HG03439 (cell line): ENCODE measurements around the gene AMOT.
"Not testable (repeated sequence)": the region's sequence is repeated elsewhere in the genome, so short reads cannot be mapped to it uniquely, and the experiment has no call there.

Experiments used
- ATAC-seq: cut with Tn5 transposase; IDR thresholded peaks from one replicate; pipeline ENCODE4 v1.9.1; 2021; ENCODE audit warnings: mild to moderate bottlenecking, moderate library complexity; ENCODE audit not compliant: unreplicated experiment

Gene AMOT

GRCh38 chrX:112840382-112841113 is at the start of gene AMOT:
TSS of gene AMOT (minus strand) at chrX:112840831. CDS start at chrX:112823126, 17,705 bp downstream.
- peak; percentile 67 for ATAC-seq

DNA sequence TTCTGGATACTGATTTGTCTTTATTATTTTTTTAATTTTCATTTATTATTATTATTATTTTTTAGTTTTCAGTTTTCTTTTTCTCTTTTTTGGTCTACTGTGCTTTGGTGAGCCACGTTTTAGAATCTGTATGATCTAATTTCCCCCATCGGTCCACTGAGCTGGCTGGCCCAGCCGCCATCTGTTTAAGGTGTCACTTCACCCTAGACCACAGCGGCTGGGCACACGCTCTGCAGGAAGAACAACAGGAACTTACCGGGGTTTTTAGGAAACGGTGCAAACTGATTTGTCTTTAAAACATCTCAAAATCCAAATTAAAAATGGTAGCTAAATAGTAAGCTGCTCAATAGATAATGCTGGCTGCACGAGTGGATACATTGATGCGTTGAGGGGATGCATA is 48.8 kb upstream of the AMOT start:
- no peak for ATAC-seq

DNA sequence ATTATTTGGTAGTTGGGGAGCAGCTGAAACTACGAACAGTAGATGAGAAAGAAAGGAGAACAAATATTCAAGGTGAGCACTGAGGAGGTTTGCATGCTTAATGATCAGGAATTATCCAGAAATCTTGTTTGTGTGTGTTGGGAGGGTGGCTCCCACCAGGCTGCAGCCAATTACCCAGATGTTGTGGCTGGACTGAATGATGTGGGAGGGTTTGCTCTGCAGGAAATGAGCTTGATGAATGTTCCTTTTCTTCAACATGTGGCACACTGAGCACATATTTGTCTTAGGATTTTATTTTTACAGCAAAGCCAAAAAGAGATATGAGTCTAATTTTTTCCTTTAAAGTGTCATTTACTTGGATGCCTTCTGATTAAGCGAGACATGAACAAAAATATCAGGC is 48.3 kb upstream of the AMOT start:
- no peak for ATAC-seq

DNA sequence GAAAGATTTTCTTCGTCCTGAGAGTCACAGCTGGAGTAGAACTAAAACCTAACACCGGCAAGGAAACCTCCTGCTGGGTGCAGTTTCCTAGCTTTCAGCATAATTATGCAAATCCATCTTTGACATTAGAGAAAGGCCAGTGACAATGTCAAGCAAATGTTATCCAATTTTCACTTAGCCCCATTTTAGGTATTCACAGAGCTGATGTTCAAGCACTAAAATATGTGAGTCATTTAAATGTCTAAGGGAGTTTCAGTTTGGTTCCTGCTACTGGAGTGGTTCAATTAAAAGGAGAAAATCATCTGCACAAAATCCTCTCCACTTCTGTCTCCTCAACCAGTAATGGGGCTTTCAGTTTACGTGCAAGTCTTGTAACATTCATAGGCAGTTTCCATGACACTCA is 37.1 kb upstream of the AMOT start:
- no peak for ATAC-seq

DNA sequence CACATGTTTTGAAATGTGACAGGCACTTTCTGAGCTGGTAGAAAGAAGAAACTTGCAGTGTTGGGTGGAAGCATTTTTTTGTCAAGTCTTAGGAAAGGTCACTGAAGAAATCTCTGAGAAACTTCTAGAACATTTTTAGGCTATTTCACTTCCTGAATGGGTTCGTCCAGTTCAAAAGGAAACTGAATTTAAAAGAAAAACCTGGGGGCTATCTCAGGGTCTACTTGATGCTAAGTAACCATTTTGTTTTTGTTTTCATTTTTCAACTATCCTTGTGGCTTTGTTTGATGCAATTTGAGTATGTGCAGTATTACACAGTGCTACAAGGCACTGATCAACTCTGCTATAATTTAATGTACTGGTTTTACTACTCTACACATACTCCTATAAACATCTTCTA is 34.0 kb upstream of the AMOT start:
- no peak for ATAC-seq

- ATAC-seq = no peak
Observed at GRCh38 chrX:112874175-112874574, 33.5 kb upstream of the AMOT start.

- ATAC-seq = no peak
Observed at GRCh38 chrX:112868586-112868985, 28.0 kb upstream of the AMOT start.

DNA sequence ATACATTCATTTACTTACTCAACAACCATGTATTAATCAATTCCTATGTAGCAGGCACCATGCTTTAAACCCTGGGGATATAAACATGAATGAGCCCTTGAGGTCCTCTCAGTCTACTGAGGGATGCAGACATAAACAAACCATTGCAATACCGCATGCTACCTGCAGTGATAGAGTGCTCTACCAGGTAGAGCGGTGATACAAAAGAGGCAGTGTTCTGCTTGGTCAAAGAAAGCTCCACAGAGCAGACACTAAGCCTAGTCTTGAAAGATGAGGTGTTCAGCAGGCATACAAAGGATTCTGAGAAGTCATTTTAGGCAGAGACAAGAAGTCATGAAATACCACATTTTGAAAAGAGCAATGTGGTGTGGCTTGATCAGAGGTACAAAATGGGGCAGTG is 26.9 kb upstream of the AMOT start:
- no peak for ATAC-seq

- no peak for ATAC-seq
Observed at GRCh38 chrX:112866175-112866574, 25.5 kb upstream of the AMOT start.

DNA sequence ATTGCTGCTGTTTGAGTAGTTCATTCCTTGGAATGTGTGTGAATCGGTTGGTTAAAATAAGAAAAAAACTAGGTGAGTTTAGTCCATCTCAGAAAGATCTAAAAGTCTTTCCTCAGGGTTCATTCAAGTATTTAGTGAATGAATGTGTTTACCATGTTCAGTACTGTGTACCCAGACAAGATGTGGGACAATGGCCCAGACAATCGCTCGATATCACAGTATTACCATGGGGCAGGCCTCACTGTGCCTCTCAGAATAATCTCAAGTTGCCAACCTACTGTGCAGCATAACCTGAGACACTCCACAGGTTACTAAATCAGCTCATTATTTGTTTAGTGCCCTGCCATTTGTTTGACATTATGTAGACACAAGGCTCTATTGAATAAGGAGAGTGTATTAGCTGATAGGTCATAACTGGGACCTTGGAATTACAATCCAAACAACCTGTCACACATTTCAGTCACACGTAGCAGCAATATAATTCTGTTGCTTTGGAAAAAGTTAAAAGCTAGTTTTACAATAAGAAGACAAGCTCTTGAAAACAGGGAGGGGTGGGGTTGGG is 24.9 kb upstream of the AMOT start:
- ATAC-seq = no peak

DNA sequence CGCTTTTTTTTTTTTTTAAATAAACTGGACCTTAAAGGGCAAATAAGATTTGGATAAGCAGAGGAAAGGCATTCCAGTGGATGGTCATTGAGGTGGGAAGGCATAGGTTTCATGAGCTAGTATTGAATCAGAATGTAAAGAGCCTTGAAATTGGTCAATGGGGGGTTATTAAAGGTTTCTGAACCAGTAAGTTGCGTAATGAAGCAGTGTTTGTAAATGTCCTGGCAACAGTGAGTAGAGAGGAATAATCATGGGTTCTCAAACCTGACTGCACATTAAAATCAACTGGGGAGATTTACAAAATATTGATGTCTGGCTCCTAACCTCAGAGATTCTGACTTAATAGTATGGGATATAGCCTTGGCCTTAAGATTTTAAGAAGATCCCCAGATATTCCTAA is 23.2 kb upstream of the AMOT start:
- ATAC-seq = no peak

- no peak for ATAC-seq
Observed at GRCh38 chrX:112857478-112857878, 16.8 kb upstream of the AMOT start.

- ATAC-seq = not testable (repeated sequence)
Observed at GRCh38 chrX:112854901-112855300, 14.3 kb upstream of the AMOT start.

DNA sequence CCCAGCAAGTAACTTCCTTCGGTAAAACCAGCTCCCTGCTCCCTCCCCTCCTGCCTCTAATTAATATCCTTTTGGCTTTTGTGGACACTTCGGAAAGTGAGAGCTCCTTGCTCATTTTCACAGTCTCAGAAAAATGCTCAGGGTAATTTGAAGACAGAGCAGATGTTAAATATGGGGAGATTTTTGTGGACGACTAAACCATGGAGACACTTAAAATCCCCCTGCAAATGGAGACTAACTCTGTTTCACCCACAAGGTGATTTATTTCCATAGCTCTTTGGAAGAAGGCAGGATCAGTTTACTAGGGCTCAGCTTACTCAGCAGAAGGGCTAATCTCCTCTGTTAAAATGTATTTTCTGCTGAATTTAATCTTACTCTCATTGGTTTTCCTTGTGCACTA is 12.2 kb upstream of the AMOT start:
- ATAC-seq = no peak

GRCh38 chrX:112851806-112852205 is 11.2 kb upstream of the AMOT start:
- peak; percentile 62 for ATAC-seq

DNA sequence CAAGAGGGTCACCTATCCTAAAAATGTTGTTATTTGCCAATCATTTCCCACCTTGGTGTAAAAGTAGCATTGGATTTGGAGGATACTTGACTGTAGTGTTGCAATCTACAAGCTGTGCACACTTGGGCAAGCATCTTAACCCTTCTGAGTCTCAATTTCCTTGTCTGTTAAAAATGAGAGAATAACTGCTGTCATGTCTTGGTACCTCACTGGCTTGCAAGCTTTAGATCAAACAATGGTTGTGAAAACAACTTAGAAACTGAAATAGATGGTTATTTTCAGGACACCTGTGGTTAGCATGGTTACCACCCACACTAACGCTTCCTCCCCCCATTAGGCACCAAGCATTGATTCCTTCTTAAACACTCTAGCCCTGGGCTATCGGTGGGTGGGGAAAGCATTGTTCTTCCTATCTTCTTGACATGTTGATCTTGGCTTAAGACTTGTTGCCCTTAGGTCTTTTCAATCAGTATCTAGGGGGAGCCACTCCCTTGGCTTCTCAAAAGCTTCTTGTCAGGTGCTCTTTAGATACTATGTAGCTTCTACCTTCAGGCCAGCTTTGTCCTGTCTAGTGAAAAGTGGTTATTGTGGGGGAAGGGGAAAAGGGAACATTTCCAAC is 10.6 kb upstream of the AMOT start:
- peak; percentile 94 for ATAC-seq

- no peak for ATAC-seq
Observed at GRCh38 chrX:112849016-112849415, 8.4 kb upstream of the AMOT start.

GRCh38 chrX:112846782-112847181 is 6.2 kb upstream of the AMOT start:
- no peak for ATAC-seq

GRCh38 chrX:112846187-112846586 is 5.6 kb upstream of the AMOT start:
- no peak for ATAC-seq

DNA sequence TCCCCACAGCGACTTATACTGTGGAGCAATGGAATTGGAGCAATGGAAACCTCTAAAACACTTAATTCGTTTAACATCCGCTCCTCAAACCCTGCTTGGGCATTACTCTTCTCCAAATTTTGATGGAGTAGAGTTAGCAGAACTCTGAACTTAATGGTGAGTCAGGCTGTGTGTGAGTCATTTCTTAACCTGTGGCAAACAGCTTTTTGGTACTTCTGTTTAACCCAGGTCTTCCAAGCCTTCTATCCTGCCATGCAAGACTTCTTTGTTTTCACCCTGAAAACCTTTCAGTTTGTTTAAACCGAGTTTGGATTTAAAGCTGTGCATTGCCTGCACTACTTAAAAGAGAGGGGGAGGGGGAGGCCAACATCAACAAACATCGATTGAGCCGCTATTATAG is 3.6 kb upstream of the AMOT start:
- no peak for ATAC-seq

DNA sequence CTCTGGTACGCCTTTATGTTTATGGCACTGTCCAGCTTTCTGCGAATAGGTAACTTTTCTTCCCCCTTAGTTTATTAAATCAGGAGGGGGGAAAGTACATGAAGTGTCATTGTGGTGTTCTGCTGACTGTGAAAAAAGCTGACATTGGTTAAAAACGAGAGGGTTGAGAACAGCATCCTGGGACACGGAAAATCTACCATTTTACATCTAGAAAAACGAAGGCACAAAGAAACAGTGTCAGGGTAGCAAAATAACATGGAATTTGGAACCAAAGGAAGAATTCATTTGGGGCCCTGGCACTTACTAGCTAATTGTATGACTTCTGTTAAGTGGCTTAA is 1.2 kb upstream of the AMOT start:
- no peak for ATAC-seq

GRCh38 chrX:112841114-112841819 is 636 bp upstream of the AMOT start:
- peak; percentile 97 for ATAC-seq
